ENCODE measurements around the gene AADACL2.

Gene AADACL2

DNA sequence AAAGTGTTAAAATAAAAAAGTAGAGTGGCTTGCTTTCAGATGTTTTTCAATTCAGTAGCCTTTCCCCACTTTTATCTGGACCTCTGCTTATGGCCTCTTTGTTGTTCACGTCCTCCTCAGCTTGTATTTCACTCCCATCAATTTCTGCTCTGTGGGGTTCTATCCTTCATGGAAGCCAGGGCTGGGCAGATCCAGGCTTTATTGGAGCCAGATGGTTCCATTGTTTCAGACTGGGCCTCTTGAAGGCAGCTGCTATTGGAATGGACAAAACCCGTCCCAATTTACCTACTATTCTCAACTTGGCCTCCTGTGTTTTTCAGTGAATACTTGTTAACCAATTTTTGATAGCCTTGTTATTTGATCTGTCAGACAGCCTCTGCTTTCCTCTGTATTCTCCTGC lies 10.9 kb upstream of the AADACL2 start:
- Histone ChIP-seq H3K9me3 (ENCODE audit: control insufficient read depth in 2 of 2, low read length in 2 of 2) (no peaks in the 10 kb centered on the region), H3K27me3 (ENCODE audit: control insufficient read depth in 2 of 2, insufficient read depth in 2 of 2, low read length in 2 of 2) (no peaks in the 10 kb centered on the region), H3K36me3 (ENCODE audit: control insufficient read depth in 2 of 2, insufficient read depth in 2 of 2, low read length in 2 of 2) (no peaks in the 10 kb centered on the region), H3K9ac (ENCODE audit: low read depth in 1 of 2, low read length in 2 of 2) (no peak overlapping the region), H3K4me1 (ENCODE audit: control insufficient read depth in 2 of 2, insufficient read depth in 2 of 2, low read length in 2 of 2) (no peaks in the 10 kb centered on the region), H3K27ac (ENCODE audit: low read depth in 2 of 2, low read length in 2 of 2) (no peak overlapping the region), H3K4me3 (ENCODE audit: low read length in 2 of 2) (no peak overlapping the region)

DNA sequence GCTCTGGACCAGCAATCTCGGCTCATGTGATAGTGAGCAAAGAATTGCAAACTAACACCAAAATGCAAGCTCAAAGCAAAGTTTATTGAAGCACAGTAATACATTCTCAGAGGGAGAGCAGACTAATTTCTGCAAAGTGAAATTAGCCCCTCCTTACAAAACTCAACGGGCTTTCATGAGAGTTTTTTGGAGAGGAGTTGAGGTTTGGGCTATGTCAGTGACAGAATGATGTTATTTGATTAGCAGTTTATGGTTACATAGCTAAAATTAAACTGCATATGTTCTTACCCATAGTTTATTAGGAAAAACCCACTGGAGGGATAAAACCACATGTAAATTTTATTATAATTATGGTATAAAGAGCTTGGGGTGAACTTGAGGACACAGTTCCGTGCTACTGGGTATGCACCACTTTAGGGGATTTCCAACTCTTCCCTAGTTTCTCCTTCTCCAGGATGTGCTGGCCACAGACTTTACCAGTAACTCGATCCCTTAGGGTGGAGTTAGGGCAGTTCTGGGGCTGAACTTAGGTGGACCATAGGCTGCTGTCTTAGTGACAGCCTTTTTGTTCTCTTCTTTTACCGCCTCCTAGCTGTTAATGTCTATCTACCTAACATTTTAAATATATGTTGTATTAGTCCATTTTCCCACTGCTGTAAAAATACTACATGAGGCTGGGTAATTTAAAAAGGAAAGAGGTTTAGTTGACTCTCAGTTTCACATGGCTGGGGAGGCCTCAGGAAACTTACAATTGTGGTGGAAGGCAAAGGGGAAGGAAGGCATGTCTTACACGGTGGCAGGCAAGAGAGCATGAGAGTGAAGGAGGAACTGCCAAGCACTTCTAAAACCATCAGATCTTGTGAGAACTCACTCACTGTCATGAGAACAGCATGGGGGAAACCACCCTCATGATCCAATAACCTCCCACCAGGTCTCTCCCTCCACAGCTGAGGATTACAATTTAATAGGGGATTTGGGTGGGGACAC lies 8.9 kb upstream of the AADACL2 start:
- Histone ChIP-seq H3K27ac (ENCODE audit: low read depth in 2 of 2, low read length in 2 of 2) (no peak overlapping the region), H3K9me3 (ENCODE audit: control insufficient read depth in 2 of 2, low read length in 2 of 2) (no peaks in the 10 kb centered on the region), H3K27me3 (ENCODE audit: control insufficient read depth in 2 of 2, insufficient read depth in 2 of 2, low read length in 2 of 2) (no peaks in the 10 kb centered on the region), H3K9ac (ENCODE audit: low read depth in 1 of 2, low read length in 2 of 2) (no peak overlapping the region), H3K4me3 (ENCODE audit: low read length in 2 of 2) (no peak overlapping the region), H3K36me3 (ENCODE audit: control insufficient read depth in 2 of 2, insufficient read depth in 2 of 2, low read length in 2 of 2) (no peaks in the 10 kb centered on the region), H3K4me1 (ENCODE audit: control insufficient read depth in 2 of 2, insufficient read depth in 2 of 2, low read length in 2 of 2) (no peaks in the 10 kb centered on the region)

DNA sequence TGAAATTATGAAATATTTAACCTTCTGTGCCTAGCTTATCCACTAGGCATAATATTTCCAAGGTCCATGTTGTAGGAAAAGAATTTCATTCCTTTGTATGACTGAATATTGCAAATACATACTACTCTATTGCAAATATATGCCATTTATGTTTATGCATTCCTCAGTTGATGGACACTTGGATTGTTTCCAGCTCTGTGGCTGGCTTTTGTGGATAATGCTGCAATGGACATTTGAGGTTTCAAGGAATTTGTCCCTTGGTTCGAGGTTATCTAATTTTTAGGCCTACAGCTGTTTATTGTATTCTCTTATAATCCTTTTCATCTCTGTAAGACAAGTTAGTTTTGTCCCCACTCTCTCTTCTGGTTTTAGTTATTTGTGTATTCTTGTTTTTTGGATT lies 7.7 kb upstream of the AADACL2 start:
- Histone ChIP-seq H3K36me3 (ENCODE audit: control insufficient read depth in 2 of 2, insufficient read depth in 2 of 2, low read length in 2 of 2) (no peaks in the 10 kb centered on the region), H3K9me3 (ENCODE audit: control insufficient read depth in 2 of 2, low read length in 2 of 2) (no peaks in the 10 kb centered on the region), H3K9ac (ENCODE audit: low read depth in 1 of 2, low read length in 2 of 2) (no peak overlapping the region), H3K4me1 (ENCODE audit: control insufficient read depth in 2 of 2, insufficient read depth in 2 of 2, low read length in 2 of 2) (no peaks in the 10 kb centered on the region), H3K27ac (ENCODE audit: low read depth in 2 of 2, low read length in 2 of 2) (no peak overlapping the region), H3K27me3 (ENCODE audit: control insufficient read depth in 2 of 2, insufficient read depth in 2 of 2, low read length in 2 of 2) (no peaks in the 10 kb centered on the region), H3K4me3 (ENCODE audit: low read length in 2 of 2) (no peak overlapping the region)

DNA sequence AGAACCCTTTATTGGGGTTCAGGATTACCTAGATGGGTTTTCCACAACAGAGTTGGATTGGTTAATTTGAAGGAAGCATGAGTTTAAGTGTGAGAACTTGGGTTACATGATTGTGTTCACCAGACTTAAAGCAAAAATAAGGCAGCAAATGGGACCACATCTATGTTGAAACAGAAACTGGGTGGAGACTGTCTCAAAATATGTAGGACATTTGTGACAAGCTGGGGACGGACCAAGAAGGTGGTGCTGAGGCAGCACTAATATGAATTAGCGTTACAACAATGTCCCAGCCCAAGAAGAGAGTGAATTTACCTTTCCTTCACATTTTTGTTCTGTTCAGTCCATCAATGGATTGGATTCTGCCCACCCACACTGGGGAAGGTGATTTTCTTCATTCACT lies 866 bp upstream of the AADACL2 start:
- Histone ChIP-seq H3K9me3 (ENCODE audit: control insufficient read depth in 2 of 2, low read length in 2 of 2) (no peaks in the 10 kb centered on the region), H3K36me3 (ENCODE audit: control insufficient read depth in 2 of 2, insufficient read depth in 2 of 2, low read length in 2 of 2) (no peaks in the 10 kb centered on the region), H3K4me3 (ENCODE audit: low read length in 2 of 2) (no peak overlapping the region), H3K4me1 (ENCODE audit: control insufficient read depth in 2 of 2, insufficient read depth in 2 of 2, low read length in 2 of 2) (no peaks in the 10 kb centered on the region), H3K27ac (ENCODE audit: low read depth in 2 of 2, low read length in 2 of 2) (no peak overlapping the region), H3K9ac (ENCODE audit: low read depth in 1 of 2, low read length in 2 of 2) (no peak overlapping the region), H3K27me3 (ENCODE audit: control insufficient read depth in 2 of 2, insufficient read depth in 2 of 2, low read length in 2 of 2) (no peaks in the 10 kb centered on the region)

DNA sequence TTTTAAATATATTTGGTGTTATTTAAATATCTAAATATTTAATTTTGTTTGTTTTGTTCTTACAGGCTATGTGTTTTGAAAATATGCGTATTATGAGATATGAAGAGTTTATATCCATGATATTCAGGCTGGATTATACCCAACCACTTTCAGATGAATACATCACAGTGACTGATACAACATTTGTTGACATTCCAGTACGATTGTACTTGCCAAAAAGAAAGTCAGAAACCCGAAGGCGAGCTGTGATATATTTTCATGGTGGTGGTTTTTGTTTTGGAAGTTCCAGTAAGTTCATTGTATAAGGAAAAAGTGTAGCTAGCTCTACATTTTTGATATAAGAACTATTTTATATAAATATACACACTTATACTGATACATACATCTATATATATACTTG lies 6.9 kb downstream of the AADACL2 start:
- no peaks in the 10 kb centered on the region for H3K4me1 ChIP-seq (ENCODE audit: control insufficient read depth in 2 of 2, insufficient read depth in 2 of 2, low read length in 2 of 2)
- no peaks in the 10 kb centered on the region for H3K9me3 ChIP-seq (ENCODE audit: control insufficient read depth in 2 of 2, low read length in 2 of 2)
- H3K36me3 ChIP-seq (ENCODE audit: control insufficient read depth in 2 of 2, insufficient read depth in 2 of 2, low read length in 2 of 2), result no peaks in the 10 kb centered on the region
- H3K27ac ChIP-seq (ENCODE audit: low read depth in 2 of 2, low read length in 2 of 2), result no peak overlapping the region
- no peaks in the 10 kb centered on the region for H3K27me3 ChIP-seq (ENCODE audit: control insufficient read depth in 2 of 2, insufficient read depth in 2 of 2, low read length in 2 of 2)
- H3K4me3 ChIP-seq (ENCODE audit: low read length in 2 of 2), result no peak overlapping the region
- no peak overlapping the region for H3K9ac ChIP-seq (ENCODE audit: low read depth in 1 of 2, low read length in 2 of 2)

DNA sequence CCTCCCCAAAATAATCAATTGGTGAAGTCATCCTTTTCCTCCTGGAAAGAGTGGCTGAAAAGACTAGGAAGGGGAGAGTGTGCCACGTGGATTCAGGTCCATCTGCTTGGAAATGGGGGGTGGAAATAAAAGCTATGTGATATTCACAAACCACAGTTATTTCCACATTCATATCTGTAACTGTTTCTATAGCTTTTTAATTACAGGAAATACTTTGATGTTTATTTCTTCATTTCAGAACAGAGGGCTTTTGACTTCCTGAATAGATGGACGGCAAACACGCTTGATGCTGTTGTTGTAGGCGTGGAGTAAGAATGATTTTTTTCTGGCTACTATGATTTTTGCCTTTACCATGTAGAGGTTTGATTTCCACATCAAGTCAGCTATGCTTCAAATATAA lies 10.1 kb downstream of the AADACL2 start:
- Histone ChIP-seq H3K9me3 (ENCODE audit: control insufficient read depth in 2 of 2, low read length in 2 of 2) (no peaks in the 10 kb centered on the region), H3K36me3 (ENCODE audit: control insufficient read depth in 2 of 2, insufficient read depth in 2 of 2, low read length in 2 of 2) (no peaks in the 10 kb centered on the region), H3K4me3 (ENCODE audit: low read length in 2 of 2) (no peak overlapping the region), H3K9ac (ENCODE audit: low read depth in 1 of 2, low read length in 2 of 2) (no peak overlapping the region), H3K27ac (ENCODE audit: low read depth in 2 of 2, low read length in 2 of 2) (no peak overlapping the region), H3K4me1 (ENCODE audit: control insufficient read depth in 2 of 2, insufficient read depth in 2 of 2, low read length in 2 of 2) (no peaks in the 10 kb centered on the region), H3K27me3 (ENCODE audit: control insufficient read depth in 2 of 2, insufficient read depth in 2 of 2, low read length in 2 of 2) (no peaks in the 10 kb centered on the region)

DNA sequence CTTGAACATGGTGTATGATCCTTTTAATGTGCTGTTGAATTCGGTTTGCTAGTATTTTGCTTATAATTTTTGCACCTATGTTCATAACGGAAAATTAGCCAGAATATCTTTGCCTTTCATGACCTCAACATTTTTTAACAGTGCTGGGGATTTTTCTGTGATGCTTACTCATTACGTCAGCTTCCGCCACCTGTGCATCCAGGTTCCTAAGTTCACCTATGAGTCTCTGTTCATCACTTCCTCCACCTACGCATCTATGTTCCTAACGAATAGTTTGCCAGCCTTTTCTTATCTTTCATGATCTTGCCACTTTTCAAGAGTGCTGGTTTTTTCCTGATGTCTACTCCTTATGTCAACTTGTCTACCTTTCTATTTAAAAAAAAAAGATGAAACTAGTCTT lies 16.5 kb downstream of the AADACL2 start:
- Histone ChIP-seq H3K27ac (ENCODE audit: low read depth in 2 of 2, low read length in 2 of 2) (no peak overlapping the region), H3K9me3 (ENCODE audit: control insufficient read depth in 2 of 2, low read length in 2 of 2) (no peaks in the 10 kb centered on the region), H3K27me3 (ENCODE audit: control insufficient read depth in 2 of 2, insufficient read depth in 2 of 2, low read length in 2 of 2) (no peaks in the 10 kb centered on the region), H3K36me3 (ENCODE audit: control insufficient read depth in 2 of 2, insufficient read depth in 2 of 2, low read length in 2 of 2) (no peaks in the 10 kb centered on the region), H3K4me3 (ENCODE audit: low read length in 2 of 2) (no peak overlapping the region), H3K9ac (ENCODE audit: low read depth in 1 of 2, low read length in 2 of 2) (no peak overlapping the region), H3K4me1 (ENCODE audit: control insufficient read depth in 2 of 2, insufficient read depth in 2 of 2, low read length in 2 of 2) (no peaks in the 10 kb centered on the region)

DNA sequence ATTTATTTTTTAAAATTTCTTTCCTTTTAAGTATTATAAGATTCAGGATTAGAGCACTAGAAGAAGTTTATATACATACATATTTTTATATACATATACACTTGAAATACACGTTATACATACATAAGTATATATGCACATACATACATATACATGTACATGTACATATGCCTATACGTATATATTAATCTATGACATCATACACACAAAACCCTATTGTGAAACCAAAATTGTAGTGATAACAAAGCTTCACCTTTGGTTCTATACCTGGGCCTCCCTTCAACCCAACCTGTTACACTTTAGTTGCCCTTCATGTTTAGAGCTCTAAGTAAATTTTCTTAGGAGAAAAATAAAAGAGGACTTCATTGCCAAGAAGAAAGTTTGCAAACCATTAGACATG lies 17.0 kb downstream of the AADACL2 start:
- H3K27me3 ChIP-seq (ENCODE audit: control insufficient read depth in 2 of 2, insufficient read depth in 2 of 2, low read length in 2 of 2), result no peaks in the 10 kb centered on the region
- no peaks in the 10 kb centered on the region for H3K4me1 ChIP-seq (ENCODE audit: control insufficient read depth in 2 of 2, insufficient read depth in 2 of 2, low read length in 2 of 2)
- H3K36me3 ChIP-seq (ENCODE audit: control insufficient read depth in 2 of 2, insufficient read depth in 2 of 2, low read length in 2 of 2), result no peaks in the 10 kb centered on the region
- H3K27ac ChIP-seq (ENCODE audit: low read depth in 2 of 2, low read length in 2 of 2), result no peak overlapping the region
- H3K4me3 ChIP-seq (ENCODE audit: low read length in 2 of 2), result no peak overlapping the region
- H3K9ac ChIP-seq (ENCODE audit: low read depth in 1 of 2, low read length in 2 of 2), result no peak overlapping the region
- H3K9me3 ChIP-seq (ENCODE audit: control insufficient read depth in 2 of 2, low read length in 2 of 2), result no peaks in the 10 kb centered on the region

DNA sequence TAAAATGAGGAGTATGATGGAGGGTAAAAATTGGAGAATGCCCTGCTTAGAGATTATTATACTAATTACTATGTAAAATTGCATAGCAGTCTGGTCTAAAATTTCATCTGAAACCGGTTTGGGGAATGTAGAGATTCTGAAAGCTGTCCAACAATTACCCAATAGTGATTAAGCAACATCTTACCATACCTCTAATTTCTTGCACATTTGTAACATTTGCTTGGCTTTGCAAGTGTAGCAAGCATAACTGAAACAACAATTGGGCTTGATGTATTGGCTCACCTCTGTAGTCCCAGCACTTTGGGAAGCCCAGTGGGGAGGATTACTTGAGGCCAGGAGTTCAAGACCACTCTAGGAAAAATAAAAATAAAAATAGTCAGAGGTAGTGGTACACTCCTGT lies 17.4 kb downstream of the AADACL2 start:
- Histone ChIP-seq H3K36me3 (ENCODE audit: control insufficient read depth in 2 of 2, insufficient read depth in 2 of 2, low read length in 2 of 2) (no peaks in the 10 kb centered on the region), H3K9me3 (ENCODE audit: control insufficient read depth in 2 of 2, low read length in 2 of 2) (no peaks in the 10 kb centered on the region), H3K9ac (ENCODE audit: low read depth in 1 of 2, low read length in 2 of 2) (no peak overlapping the region), H3K4me1 (ENCODE audit: control insufficient read depth in 2 of 2, insufficient read depth in 2 of 2, low read length in 2 of 2) (no peaks in the 10 kb centered on the region), H3K27ac (ENCODE audit: low read depth in 2 of 2, low read length in 2 of 2) (no peak overlapping the region), H3K27me3 (ENCODE audit: control insufficient read depth in 2 of 2, insufficient read depth in 2 of 2, low read length in 2 of 2) (no peaks in the 10 kb centered on the region), H3K4me3 (ENCODE audit: low read length in 2 of 2) (no peak overlapping the region)

DNA sequence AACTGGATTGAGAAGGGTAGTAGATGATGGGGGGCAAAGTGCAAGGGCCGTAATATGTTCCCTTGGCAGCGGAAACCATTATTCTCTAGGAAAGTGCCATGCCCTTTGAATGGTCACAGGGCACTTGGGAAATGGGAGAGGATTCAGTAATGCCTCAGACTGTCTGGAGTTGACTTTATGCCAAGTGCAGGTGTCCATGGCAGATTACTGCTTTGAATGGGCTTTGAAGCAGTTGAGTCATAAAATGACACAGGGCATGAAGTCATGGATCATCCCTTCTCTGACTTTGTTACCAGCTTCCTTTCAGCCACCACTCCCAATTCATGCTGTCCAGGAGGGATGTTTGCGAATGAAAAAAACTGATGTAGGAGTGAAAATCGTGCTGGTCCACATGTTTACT lies 20.1 kb downstream of the AADACL2 start:
- no peaks in the 10 kb centered on the region for H3K36me3 ChIP-seq (ENCODE audit: control insufficient read depth in 2 of 2, insufficient read depth in 2 of 2, low read length in 2 of 2)
- H3K4me3 ChIP-seq (ENCODE audit: low read length in 2 of 2), result no peak overlapping the region
- no peak overlapping the region for H3K9ac ChIP-seq (ENCODE audit: low read depth in 1 of 2, low read length in 2 of 2)
- no peaks in the 10 kb centered on the region for H3K9me3 ChIP-seq (ENCODE audit: control insufficient read depth in 2 of 2, low read length in 2 of 2)
- H3K27ac ChIP-seq (ENCODE audit: low read depth in 2 of 2, low read length in 2 of 2), result no peak overlapping the region
- H3K4me1 ChIP-seq (ENCODE audit: control insufficient read depth in 2 of 2, insufficient read depth in 2 of 2, low read length in 2 of 2), result no peaks in the 10 kb centered on the region
- no peaks in the 10 kb centered on the region for H3K27me3 ChIP-seq (ENCODE audit: control insufficient read depth in 2 of 2, insufficient read depth in 2 of 2, low read length in 2 of 2)

Measured in mucosa of rectum (tissue), 2 donors.